ENCODE measurements around the gene BUD31.
A peak's percentile ranks its signal among the peaks of the same experiment; 100 is the strongest.

BUD31 gene

DNA sequence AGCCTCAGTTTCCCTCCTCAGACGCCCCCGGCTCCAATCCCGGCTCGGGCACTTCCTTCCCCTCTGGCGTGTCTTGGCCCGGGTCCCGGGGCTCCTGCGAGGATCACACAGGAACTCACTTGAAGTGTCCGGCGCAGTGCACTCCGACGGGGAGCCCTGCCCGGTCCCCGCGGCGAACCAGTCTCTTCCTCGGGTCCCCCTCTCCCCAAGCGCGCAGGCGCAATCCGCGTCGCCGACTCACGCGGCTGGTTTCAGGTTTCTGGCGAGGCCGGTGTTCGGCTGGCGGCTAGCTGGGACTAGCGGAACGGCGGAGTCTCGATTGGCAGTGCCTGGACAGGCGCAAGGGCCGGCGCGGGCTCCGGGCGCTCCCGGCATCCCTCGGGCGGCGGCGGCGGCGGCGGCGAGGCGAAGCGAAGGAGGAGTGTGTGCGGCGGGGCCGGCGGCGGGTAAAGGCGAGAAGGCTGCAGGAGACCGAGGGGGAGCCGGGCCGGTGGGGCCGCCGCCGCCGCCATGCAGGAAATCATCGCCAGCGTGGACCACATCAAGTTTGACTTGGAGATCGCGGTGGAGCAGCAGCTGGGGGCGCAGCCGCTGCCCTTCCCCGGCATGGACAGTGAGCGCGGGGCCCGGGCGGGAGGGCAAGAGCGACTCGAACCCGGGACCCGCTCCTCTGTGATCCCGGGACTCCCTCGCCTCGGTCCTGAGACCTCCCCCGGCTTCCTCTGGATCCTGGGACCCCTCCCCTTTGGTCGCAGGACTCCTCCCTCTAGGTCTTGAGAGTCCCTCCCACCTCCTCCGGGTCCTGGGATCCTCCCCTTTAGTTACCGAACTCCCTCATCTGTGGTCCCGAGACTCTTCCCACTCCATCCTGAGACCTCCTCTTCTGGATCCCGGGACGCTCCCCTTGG lies 30.1 kb downstream of the BUD31 start, which contains the start of the genes CPSF4 and PTCD1:
Gene CPSF4 (plus strand): TSS at position 371 of the 908 bp plus-strand sequence. CDS start 140 bp downstream, at position 511.
Gene PTCD1 (minus strand): TSS at position 226 of the 908 bp plus-strand sequence. CDS start 3,556 bp downstream, outside the sequence.
- DNase-seq = peak; percentile 89 to 91

DNA sequence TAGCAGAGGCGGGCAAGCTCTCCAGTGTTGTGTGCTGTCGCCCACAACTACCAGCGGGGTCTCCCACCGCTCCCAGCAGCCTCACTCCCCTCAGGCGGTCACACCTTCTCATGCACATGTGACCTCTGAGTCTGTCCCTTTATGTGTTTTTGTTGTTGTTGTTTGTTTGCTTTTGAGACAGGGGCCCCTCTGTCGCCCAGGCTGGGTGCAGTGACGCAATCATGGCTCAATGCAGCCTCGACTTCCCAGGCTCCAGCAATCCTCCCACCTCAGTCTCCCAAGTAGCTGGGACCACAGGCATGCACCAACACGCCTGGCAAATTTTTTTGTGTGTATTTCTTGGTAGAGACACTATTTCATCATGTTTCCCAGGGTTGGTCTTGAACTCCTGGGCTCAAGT lies 31.4 kb downstream of the BUD31 start:
- DNase-seq = no peak

- DNase-seq = no peak
Measured at GRCh38 chr7:99446096-99446495, 37.3 kb downstream of the BUD31 start.

GRCh38 chr7:99447943-99448342 lies 39.2 kb downstream of the BUD31 start:
- DNase-seq = no peak

DNA sequence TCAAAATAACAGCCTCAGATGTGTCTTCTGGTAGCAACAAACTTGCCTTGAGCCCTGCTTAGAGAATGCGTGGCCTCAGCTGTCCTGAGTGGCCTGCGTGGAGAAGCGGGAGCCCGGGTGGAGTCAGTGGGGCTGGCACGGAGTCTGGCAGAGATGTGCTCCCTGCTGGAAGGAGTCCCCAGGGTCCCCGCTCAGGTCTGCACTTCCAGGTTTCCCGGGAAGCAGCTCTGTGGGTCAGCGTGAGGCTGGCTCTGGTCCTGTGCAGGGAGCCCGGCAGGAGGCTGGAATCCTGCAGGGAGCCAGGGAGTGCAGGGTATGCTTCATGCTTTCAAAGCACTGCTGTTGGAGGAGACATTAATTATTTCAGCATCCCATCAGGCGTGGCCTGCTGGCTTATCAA lies 40.1 kb downstream of the BUD31 start:
- DNase-seq = no peak

DNA sequence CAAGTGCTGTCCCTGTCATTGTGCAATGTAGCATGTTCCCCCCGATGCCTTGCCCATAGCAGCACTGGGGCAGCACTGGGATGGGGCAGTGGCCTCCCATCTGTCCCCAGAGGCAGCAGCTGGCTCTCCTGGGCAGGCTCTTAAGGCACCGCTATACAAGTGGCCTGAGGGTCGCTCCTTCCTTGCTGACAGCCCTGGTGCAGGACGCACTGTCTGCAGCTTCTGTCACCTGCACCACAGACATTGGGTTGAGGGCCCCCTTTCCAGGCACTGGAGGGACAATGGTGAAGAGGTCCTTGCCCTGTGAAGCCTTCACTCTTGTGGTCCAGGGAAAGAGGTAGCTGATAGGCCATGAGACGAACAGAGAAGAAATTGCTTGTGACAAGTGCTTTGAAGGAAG lies 40.6 kb downstream of the BUD31 start:
- no peak for DNase-seq

GRCh38 chr7:99451936-99452335 lies 43.2 kb downstream of the BUD31 start:
- no peak for DNase-seq

DNA sequence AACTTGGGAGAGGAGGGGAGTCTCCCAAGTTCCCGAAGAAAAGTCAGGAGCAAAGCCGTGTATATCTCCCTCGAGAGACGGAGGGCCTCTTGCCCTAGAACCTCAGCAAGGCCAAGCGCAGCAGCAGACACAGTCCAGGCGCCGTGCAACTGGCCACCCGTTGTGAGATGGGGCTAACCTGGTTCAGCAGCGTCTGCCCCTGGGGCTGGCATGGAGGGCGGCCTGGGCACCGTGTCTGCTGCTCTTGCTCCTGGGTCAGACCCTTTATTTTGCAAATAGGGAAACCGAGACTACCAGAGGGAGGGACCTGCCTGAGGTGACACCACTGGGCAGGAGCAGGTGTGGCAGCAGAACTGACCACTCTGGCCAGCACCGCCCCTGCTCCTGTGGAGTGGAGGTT lies 43.8 kb downstream of the BUD31 start:
- DNase-seq = no peak

GRCh38 chr7:99453105-99453504 lies 44.3 kb downstream of the BUD31 start:
- DNase-seq = no peak

GRCh38 chr7:99455874-99456273 lies 47.1 kb downstream of the BUD31 start:
- DNase-seq = no peak

- no peak for DNase-seq
Measured at GRCh38 chr7:99456288-99456687, 47.5 kb downstream of the BUD31 start.

DNA sequence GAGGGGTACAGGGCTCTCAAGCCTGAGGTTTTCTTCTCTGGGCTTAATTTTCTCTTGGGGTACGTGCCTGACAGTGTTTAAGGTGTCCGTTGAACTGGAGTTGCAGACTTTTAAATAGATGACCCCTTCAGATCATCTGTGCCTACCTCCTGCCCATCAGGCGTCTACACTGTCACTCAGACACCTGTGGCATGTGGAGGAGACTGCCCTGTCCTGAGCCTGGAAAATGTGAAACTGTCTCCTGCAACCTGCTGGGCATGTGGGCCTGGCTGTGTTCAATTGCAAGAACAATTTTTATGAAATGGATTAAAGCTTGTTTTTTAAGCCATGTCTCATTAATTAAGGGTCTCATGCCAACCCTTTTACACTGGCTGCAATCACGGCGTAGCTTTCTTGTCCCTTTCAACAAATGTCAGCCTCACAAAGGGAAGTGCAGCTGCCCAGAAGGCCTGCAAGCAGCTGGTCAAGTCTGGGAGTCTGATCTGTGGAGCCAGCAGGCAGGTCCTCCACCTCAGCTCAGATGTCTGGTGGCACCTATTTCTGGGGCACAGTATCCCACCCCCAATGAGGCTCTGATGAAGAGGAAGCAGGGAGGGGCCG lies 48.4 kb downstream of the BUD31 start:
- DNase-seq = no peak

GRCh38 chr7:99457650-99458493 lies 49.1 kb downstream of the BUD31 start:
- DNase-seq = no peak

DNA sequence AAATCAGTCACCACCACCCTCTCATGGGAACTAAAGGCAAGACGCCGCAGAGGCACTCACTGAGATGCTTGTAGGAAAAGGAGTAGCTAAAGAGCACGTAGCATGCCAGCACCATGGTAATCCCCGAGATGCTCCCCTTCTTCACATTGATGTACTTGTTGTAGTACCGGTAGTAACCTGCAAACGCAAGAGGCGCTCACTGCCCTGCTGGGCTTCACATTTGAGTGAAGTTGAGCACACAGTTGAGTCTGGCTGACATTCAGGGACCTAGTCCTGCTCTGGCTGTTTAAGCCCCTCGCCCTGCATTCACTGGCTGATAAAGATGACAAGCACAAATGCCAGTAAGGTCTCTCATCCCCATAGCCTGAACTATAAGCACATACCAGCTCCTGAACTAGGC lies 50.3 kb downstream of the BUD31 start:
- DNase-seq = peak in 1 of 2 experiments; percentile 26

- DNase-seq = no peak
Measured at GRCh38 chr7:99460651-99461050, 51.9 kb downstream of the BUD31 start.

DNA sequence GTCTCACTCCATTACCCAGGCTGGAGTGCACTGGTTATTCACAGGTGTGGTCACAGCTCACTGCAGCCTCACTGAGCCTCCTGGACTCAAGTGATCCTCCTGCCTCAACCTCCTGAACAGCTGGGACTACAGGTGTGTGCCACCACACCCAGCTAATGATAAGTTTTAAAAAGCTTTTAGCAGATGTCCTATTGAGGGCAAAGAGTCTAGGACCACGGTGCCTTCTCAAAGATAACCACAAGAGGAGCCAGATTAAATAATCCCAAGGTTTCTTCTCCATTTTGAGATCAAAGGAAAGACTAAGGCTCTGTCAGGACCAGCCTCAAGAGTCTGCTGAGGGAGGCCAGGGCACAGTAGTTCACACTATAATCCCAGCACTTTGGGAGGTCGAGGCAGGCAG lies 52.5 kb downstream of the BUD31 start:
- no peak for DNase-seq

DNA sequence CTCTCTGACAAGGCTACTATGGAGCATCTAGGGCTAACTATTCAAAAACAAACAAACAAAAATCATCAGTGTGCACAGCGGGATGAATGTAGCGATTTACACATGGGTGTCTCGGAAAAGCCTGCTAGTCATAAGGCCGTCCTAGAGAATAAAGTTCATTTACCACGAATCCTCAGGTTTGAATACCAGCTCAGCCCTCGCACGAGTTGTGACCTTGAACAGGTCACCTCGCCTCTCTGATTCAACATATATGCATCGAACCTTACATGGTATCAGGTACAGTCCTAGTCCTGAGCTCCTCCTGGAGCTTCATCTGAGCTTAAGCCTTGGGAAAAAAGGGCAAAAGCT lies 56.6 kb downstream of the BUD31 start:
- DNase-seq = no peak

GRCh38 chr7:99468336-99468918 lies 59.7 kb downstream of the BUD31 start:
- DNase-seq = no peak

All from SHP77 (cell line).